DND-41 (cell line): ENCODE measurements around the gene TSPAN14.

Experiments
- ATAC-seq: fragments of 200-7000 bp; cut with Tn5 transposase; 3 replicates; pipeline ENCODE4 v1.9.1; 2021; ENCODE audit warnings: low read depth; ENCODE audit not compliant: insufficient read depth
- DNase-seq: peaks from one replicate; pipeline ENCODE4 v3.0.0-alpha.2; 2020
- H2AFZ ChIP-seq: 2 replicates; pipeline ENCODE4 v1.6.0; 2012; ENCODE audit warnings: low read depth, low read length
- H3K27ac ChIP-seq: 2 replicates; pipeline ENCODE4 v1.5.1; 2012; ENCODE audit warnings: low read length, inconsistent platforms
- H3K27me3 ChIP-seq: fragments of 200-600 bp; sonication (generic); 2 replicates; pipeline ENCODE4 v1.6.0; 2012; ENCODE audit warnings: low read length, mild to moderate bottlenecking, inconsistent platforms; ENCODE audit not compliant: insufficient read depth, poor library complexity
- H3K36me3 ChIP-seq: 2 replicates; pipeline ENCODE4 v1.5.1; 2012; ENCODE audit warnings: low read length, inconsistent platforms; ENCODE audit not compliant: insufficient read depth
- H3K4me1 ChIP-seq: 2 replicates; pipeline ENCODE4 v1.5.1; 2012; ENCODE audit warnings: mild to moderate bottlenecking, low read length; ENCODE audit not compliant: insufficient read depth
- H3K4me2 ChIP-seq: 2 replicates; pipeline ENCODE4 v1.6.0; 2012; ENCODE audit warnings: mild to moderate bottlenecking, moderate library complexity, low read length, inconsistent platforms; ENCODE audit not compliant: insufficient read depth
- H3K4me3 ChIP-seq, 2 experiments: fragments of 200-600 bp in 1 of 2; shearing (Covaris generic) in 1 of 2; 2 replicates each; pipeline ENCODE4 v1.5.1; 2012 to 2016; ENCODE audit warnings: inconsistent platforms in 2 of 2, low read length in 2 of 2, mild to moderate bottlenecking in 2 of 2, low read depth in 1 of 2, moderate library complexity in 1 of 2
- H3K79me2 ChIP-seq: 2 replicates; pipeline ENCODE4 v1.6.0; 2012; ENCODE audit warnings: low read length, inconsistent platforms; ENCODE audit not compliant: insufficient read depth
- H3K9ac ChIP-seq: 2 replicates; pipeline ENCODE4 v1.6.0; 2012; ENCODE audit warnings: low read depth, mild to moderate bottlenecking, inconsistent platforms, low read length, moderate library complexity
- H3K9me3 ChIP-seq: 2 replicates; pipeline ENCODE4 v1.5.1; 2012; ENCODE audit warnings: low read length, moderate library complexity, mild to moderate bottlenecking, inconsistent platforms; ENCODE audit not compliant: insufficient read depth, severe bottlenecking
- H4K20me1 ChIP-seq: 2 replicates; pipeline ENCODE4 v1.6.0; 2012; ENCODE audit warnings: low read length; ENCODE audit not compliant: insufficient read depth
- EZH2 ChIP-seq: IDR thresholded peaks from 3 replicates; pipeline ENCODE4 v1.6.1; 2012; ENCODE audit warnings: borderline replicate concordance, low read depth, mild to moderate bottlenecking, moderate library complexity, low read length, inconsistent platforms; ENCODE audit not compliant: severe bottlenecking
- TF ChIP-seq, protein P1 (sequence below): IDR thresholded peaks from 2 replicates; pipeline ENCODE4 v1.5.1; 2012; ENCODE audit warnings: borderline replicate concordance, low read length, moderate library complexity, mild to moderate bottlenecking; ENCODE audit not compliant: poor library complexity, severe bottlenecking; ENCODE audit errors: extremely low read depth

TSPAN14 gene

DNA sequence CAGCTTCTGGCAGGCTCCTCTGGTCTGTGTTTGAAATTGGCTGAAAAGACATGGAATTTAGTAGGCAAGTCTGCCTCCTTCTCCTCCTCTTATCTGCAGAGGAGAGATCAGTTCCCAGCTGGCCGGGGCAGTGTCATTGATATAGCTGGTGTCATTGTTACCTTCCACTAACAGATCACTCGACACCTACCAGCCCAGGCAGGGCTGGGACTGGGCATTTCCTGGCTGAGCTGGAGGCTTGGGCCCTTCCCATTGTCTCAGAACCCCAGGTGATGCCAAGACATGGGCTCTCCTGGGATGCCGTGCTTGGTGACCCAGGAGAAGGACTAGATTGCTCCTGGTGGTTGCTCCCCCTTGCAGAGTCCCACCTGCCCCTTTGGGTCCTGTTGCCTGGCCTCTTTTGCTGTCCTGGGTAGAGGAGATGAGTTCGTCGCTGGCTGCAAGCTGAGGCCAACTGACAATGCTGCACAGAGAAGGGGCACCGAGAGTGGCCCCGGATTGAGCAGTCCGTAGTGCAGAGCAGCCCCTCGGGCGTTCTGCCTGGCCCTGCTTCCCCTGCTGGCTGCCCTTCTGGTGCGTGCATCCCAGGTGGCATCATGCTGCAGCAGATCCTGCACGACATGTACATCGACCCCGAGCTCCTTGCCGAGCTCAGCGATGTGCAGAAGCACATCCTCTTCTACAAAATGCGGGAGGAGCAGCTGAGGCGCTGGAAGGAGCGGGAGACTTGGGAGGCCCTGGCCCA is 83.8 kb downstream of the TSPAN14 start, which contains the start of gene SH2D4B:
Gene SH2D4B (plus strand): TSS at position 167 of the 745 bp plus-strand sequence. CDS start 430 bp downstream, at position 597.
- H3K4me3 ChIP-seq, result no peak within 1 kb of the TSS
- ATAC-seq, result no peak
- no peaks in the 10 kb centered on the region for H3K27me3 ChIP-seq
- no peak within 1 kb of the TSS for H3K9ac ChIP-seq
- H3K79me2 ChIP-seq, result no peaks in the 10 kb centered on the region
- H3K36me3 ChIP-seq, result no peaks in the 10 kb centered on the region
- H3K4me2 ChIP-seq, result no peak within 1 kb of the TSS
- H3K27ac ChIP-seq, result no peak within 1 kb of the TSS
- H3K9me3 ChIP-seq, result no peaks in the 10 kb centered on the region
- no peak within 1 kb of the TSS for H2AFZ ChIP-seq
- no peaks in the 10 kb centered on the region for H4K20me1 ChIP-seq
- no peaks in the 10 kb centered on the region for H3K4me1 ChIP-seq
- TF ChIP-seq EZH2, result no peak
- TF ChIP-seq, protein P1, sequence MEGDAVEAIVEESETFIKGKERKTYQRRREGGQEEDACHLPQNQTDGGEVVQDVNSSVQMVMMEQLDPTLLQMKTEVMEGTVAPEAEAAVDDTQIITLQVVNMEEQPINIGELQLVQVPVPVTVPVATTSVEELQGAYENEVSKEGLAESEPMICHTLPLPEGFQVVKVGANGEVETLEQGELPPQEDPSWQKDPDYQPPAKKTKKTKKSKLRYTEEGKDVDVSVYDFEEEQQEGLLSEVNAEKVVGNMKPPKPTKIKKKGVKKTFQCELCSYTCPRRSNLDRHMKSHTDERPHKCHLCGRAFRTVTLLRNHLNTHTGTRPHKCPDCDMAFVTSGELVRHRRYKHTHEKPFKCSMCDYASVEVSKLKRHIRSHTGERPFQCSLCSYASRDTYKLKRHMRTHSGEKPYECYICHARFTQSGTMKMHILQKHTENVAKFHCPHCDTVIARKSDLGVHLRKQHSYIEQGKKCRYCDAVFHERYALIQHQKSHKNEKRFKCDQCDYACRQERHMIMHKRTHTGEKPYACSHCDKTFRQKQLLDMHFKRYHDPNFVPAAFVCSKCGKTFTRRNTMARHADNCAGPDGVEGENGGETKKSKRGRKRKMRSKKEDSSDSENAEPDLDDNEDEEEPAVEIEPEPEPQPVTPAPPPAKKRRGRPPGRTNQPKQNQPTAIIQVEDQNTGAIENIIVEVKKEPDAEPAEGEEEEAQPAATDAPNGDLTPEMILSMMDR, result no peak
- DNase-seq, result no peak

DNA sequence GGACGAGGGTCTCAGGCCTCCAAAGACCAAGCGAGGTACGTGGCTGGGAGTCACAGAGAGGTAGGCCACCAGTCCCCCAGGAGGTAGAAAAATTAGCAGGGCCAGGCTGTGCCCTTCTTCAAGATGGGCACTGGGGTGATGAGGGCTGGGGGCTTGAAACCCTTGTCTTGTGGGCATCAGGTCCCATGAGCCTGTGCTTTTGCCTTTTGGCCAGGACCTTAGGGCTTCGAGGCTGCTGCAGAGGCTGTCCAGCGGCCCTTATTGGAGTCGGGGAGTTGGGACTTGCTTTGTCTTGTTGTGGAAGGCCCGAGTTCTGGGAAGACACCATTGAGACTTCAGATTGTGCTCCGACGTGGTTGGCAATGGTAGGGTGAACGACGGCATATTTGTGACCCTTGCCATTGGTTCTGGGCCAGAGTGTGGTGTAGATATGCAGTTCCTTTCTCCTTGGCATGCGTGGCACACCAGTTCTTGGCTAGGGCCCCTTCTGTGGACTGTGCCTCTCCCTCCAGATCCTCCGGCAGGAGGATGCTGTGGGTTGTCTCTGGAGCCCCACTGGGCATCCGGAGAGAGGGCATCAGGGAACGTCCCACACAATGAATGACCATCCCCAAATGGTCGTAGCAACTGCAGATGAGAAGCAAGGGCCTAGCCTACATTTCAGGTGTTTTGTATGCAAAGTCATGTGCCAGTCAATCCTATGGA is 84.5 kb downstream of the TSPAN14 start:
- H3K27me3 ChIP-seq, result no peaks in the 10 kb centered on the region
- TF ChIP-seq, protein P1, result no peak
- no peak for TF ChIP-seq EZH2
- H2AFZ ChIP-seq, result no peak overlapping the region
- no peaks in the 10 kb centered on the region for H3K79me2 ChIP-seq
- H3K9ac ChIP-seq, result no peak overlapping the region
- H3K9me3 ChIP-seq, result no peaks in the 10 kb centered on the region
- H4K20me1 ChIP-seq, result no peaks in the 10 kb centered on the region
- no peak overlapping the region for H3K4me3 ChIP-seq
- H3K36me3 ChIP-seq, result no peaks in the 10 kb centered on the region
- H3K27ac ChIP-seq, result no peak overlapping the region
- no peak for ATAC-seq
- no peaks in the 10 kb centered on the region for H3K4me1 ChIP-seq
- no peak overlapping the region for H3K4me2 ChIP-seq
- no peak for DNase-seq

DNA sequence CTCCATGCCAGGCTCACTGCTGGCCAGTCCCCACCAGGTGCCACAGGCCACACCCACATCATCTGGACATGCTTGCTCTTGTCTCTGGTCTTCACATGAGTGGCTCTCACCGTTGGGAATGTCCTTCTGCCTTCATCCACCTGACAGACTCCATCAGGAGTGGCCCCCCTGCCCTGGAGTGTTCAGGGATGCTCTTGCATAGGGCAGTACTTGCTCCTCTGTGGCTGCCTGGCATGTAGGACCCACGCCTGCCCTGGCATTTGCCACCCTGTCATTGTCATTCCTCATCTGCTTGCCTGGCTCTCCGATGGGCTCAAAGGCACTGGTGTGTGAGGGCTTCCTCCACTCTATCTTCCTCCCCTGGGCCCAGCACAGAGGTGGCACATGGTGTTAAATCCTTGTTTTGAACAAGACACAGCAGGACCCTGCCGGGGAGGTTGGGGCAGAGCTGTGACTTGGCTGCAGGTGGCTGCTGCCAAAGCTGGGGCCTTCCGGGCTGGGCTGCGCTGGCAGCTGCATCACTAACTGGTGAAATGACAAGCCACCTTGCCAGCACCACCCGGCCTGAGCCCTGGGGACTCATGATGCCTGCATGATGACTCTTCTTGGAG is 85.4 kb downstream of the TSPAN14 start:
- Histone ChIP-seq H3K9me3 (no peaks in the 10 kb centered on the region), H3K4me1 (no peaks in the 10 kb centered on the region), H2AFZ (no peak overlapping the region), H3K27ac (no peak overlapping the region), H3K4me3 (no peak overlapping the region), H4K20me1 (no peaks in the 10 kb centered on the region), H3K4me2 (no peak overlapping the region), H3K9ac (no peak overlapping the region), H3K79me2 (no peaks in the 10 kb centered on the region), H3K36me3 (no peaks in the 10 kb centered on the region), H3K27me3 (peaks cover 1% of the 10 kb centered on the region)
- DNase-seq, result no peak
- no peak for ATAC-seq
- TF ChIP-seq EZH2, result no peak
- TF ChIP-seq, protein P1, result no peak
